ENCODE measurements around the gene VEGFC.

VEGFC gene

GRCh38 chr4:176690716-176691115, 102.0 kb downstream of the VEGFC start:
- DNase-seq (ENCODE audit: low read depth, low spot score): no peak

- no peak for DNase-seq (ENCODE audit: low read depth, low spot score)
These were observed 112.0 kb downstream of the VEGFC start for GRCh38 chr4:176680668-176681180.

DNA sequence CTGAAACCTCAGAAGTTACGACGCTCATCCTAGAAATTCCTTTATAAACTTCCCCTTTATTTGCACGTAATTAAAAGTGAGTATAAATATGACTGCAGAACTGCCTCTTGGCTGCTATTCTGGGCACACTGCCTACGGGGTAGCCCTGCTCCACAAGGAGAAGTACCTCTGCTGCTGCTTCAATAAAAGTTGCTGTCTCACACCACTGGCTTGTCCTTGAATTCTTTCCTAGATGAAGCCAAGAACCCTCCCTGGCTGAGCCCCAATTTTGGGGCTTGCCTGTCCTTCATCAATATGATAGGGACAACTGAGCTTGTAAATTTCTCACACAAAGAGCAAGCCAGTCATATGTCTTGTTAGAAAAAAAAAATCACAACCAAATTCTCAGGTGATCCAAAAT, 115.8 kb downstream of the VEGFC start:
- no peak for DNase-seq (ENCODE audit: low read depth, low spot score)

DNA sequence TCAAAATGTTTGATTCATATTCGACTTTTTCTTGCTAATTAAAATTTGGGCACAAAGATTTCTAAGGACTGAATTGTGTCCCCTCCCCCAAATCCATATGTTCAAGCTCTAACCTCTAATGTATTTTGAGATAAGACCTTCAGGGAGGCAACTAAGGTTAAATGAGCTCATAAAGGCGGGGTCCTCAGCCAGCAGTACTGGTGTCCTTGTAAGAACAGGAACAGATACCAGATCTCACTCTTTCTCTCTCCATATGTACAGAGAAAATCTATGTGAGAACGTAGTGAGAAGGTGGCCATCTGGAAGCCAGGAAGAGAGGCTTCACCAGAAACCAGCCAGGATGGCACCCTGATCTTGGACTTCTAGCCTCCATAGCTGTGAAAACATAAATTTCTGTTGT, 116.9 kb downstream of the VEGFC start:
- no peak for DNase-seq (ENCODE audit: low read depth, low spot score)

- no peak for DNase-seq (ENCODE audit: low read depth, low spot score)
These were observed 121.2 kb downstream of the VEGFC start for GRCh38 chr4:176671532-176671931.

GRCh38 chr4:176668324-176668723, 124.4 kb downstream of the VEGFC start:
- no peak for DNase-seq (ENCODE audit: low read depth, low spot score)

- no peak for DNase-seq (ENCODE audit: low read depth, low spot score)
These were observed 127.8 kb downstream of the VEGFC start for GRCh38 chr4:176664964-176665363.

GRCh38 chr4:176660561-176660960, 132.2 kb downstream of the VEGFC start:
- DNase-seq (ENCODE audit: low read depth, low spot score): no peak

DNA sequence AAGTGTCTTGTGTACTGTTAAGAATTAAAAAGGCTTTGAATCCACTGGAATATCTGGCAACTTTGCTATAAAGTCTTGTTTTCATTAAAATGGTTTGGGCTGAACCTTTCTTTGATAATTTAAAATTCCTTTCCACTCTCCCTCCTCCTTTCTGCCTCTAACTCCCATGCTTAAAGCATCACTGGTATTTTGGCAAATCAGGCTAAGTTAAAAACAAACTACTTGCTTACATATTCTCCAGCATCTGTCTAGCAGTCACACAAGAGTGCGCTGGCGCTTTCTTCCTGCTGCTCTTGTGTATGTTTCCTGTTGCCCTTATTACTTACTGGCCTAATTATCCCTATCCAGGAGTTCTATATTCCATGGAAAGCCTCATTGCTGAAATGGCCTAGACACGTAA, 136.6 kb downstream of the VEGFC start:
- no peak for DNase-seq (ENCODE audit: low read depth, low spot score)

GRCh38 chr4:176654565-176655216, 138.0 kb downstream of the VEGFC start:
- DNase-seq (ENCODE audit: low read depth, low spot score): no peak

GRCh38 chr4:176653401-176654220, 139.1 kb downstream of the VEGFC start:
- DNase-seq (ENCODE audit: low read depth, low spot score): no peak

- no peak for DNase-seq (ENCODE audit: low read depth, low spot score)
These were observed 146.4 kb downstream of the VEGFC start for GRCh38 chr4:176646311-176646710.

GRCh38 chr4:176645246-176645960, 147.3 kb downstream of the VEGFC start:
- DNase-seq (ENCODE audit: low read depth, low spot score): no peak

- DNase-seq (ENCODE audit: low read depth, low spot score): no peak
These were observed 150.2 kb downstream of the VEGFC start for GRCh38 chr4:176642472-176642871.

DNA sequence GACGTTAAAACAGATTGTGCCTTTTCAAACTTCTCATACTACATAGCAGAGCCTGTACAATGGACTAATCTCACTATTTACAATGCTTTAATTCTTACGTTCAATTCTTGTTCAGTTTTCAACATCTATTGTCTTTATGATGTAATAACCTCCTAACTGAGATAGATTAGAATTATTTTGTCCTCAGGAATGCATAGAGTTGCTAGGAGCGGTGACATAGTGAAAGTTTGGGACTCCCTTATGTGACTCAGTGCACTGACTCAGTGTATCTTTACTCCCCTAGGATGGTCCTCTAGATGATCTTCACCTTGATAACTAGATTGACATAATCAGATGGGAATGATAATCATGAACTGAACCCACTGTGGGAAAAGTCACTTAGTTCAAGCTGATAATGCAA, 151.5 kb downstream of the VEGFC start:
- no peak for DNase-seq (ENCODE audit: low read depth, low spot score)

- no peak for DNase-seq (ENCODE audit: low read depth, low spot score)
These were observed 153.7 kb downstream of the VEGFC start for GRCh38 chr4:176638992-176639391.

DNA sequence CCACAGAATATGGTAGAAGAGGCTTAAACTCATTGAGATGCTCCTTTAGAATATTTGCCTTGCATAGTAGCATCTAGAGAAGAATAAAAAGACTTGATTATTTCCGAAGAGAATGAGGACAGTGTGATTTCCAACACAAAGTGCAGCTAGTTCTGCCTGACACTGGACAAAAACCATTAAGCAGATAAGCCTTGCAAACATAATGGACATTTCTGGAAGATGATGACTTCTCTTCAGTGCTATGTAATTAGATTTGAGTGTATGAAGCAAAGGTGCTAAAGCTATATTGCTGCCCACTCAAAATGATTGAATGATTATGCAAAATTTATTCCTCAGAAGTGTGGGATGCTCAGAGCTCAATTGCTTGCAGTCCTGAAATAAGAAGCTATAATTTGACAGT, 156.4 kb downstream of the VEGFC start:
- no peak for DNase-seq (ENCODE audit: low read depth, low spot score)

DNA sequence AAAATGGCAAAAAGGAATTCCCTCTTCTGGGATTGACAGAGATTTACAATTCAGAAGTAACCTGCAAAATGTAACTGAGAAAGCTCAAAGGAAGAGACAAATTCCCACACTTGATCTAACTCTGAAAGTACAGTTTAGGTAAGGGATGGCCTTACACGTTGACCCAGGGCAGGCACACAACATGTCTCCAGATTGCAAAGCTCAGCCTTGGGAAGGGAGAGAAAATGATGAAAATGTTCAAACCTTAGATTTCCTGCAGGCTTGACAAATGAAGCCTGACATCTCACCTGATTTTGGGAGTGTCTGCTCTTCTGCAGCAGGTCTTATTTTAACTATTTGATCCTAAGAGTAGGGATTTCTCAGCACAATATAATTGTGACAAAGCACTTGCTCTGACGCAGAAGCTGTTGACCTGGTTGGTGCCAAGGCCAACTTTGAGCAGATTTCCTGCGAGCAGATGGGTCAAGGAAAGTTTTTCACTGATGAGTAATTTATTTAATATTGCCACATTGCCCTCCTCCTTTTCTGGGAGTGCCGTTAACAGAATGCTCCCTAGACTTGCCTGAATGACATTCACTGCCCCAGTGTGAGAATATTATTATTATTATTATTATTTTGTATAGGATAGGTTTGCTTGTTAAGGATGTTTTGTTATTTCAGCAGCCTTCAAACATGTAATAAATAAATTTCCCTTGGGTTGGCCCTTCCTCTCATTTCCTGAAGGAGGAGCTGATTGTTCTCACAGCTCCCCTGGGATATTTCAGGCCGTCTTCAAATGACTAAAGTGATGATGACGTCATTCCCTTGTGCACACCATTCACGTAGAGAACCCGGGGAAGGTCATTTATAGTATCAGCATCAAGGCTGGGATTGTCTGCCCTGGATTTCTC, 157.1 kb downstream of the VEGFC start:
- no peak for DNase-seq (ENCODE audit: low read depth, low spot score)
